GM10248 (cell line): Measurements from ENCODE around the gene MAP3K8.

Experiments
- CTCF ChIA-PET: fragments of 300-600 bp; sonication (Branson Sonifier 250); formaldehyde crosslinking; extraction: SDS; loops from one replicate; lab custom pipeline; 2021; ENCODE audit warnings: antibody characterized with exemption; lab: Yijun Ruan, JAX
- POLR2A ChIA-PET: fragments of 350-650 bp; sonication (Branson Sonifier 250); formaldehyde crosslinking; extraction: SDS; loops from one replicate; lab custom pipeline; 2020; ENCODE audit warnings: antibody characterized with exemption; lab: Yijun Ruan, JAX
- DNase-seq: peaks from one replicate; pipeline ENCODE4 v3.0.0; 2012; ENCODE audit errors: extremely low spot score
- CTCF ChIP-seq: IDR thresholded peaks from 2 replicates; pipeline ENCODE4 v1.5.1; 2012; ENCODE audit warnings: mild to moderate bottlenecking, low read depth; ENCODE audit errors: extremely low read depth, missing control alignments, control extremely low read depth

Gene MAP3K8

GRCh38 chr10:30403494-30403893 lies 30.5 kb upstream of the MAP3K8 start:
- POLR2A ChIA-PET: no interaction called here
- no peak for TF ChIP-seq CTCF
- CTCF ChIA-PET: interaction anchor here (1.2 to 4.9 kb wide), 6 partner anchors 10 to 187 kb away, joined by 3 to 20 read pairs (median 6); no protein-coding TSS in a partner anchor
- DNase-seq: no peak

- no peak for TF ChIP-seq CTCF
- POLR2A ChIA-PET: no interaction called here
Observed at GRCh38 chr10:30404540-30404939, 29.4 kb upstream of the MAP3K8 start.

GRCh38 chr10:30411263-30411662 lies 22.7 kb upstream of the MAP3K8 start:
- no peak for TF ChIP-seq CTCF
- ChIA-PET CTCF (interaction anchor here (1.0 to 4.3 kb wide), 9 partner anchors 8 to 180 kb away, joined by 3 to 50 read pairs (median 5); no protein-coding TSS in a partner anchor), POLR2A (no interaction called here)
- DNase-seq: no peak

More at GRCh38 chr10:30404540-30404939, 29.4 kb upstream of the MAP3K8 start:
- CTCF ChIA-PET: interaction anchor here (1.2 to 4.9 kb wide), 5 partner anchors 9 to 186 kb away, joined by 3 to 20 read pairs (median 5); no protein-coding TSS in a partner anchor
- no peak for DNase-seq

- DNase-seq: no peak
- TF ChIP-seq CTCF: no peak
- ChIA-PET POLR2A (no interaction called here), CTCF (interaction anchor here (0.6 to 4.3 kb wide), 13 partner anchors 11 to 227 kb away, joined by 3 to 50 read pairs (median 5); no protein-coding TSS in a partner anchor)
Observed at GRCh38 chr10:30412901-30413300, 21.1 kb upstream of the MAP3K8 start.

- peak; percentile 70 for DNase-seq
- POLR2A ChIA-PET: no interaction called here
- CTCF ChIA-PET: interaction anchor here (0.7 to 4.3 kb wide), 21 partner anchors 9 to 226 kb away, joined by 3 to 50 read pairs (median 6); partner anchors contain the start of gene MAP3K8
- TF ChIP-seq CTCF: peak; percentile 85
Observed at GRCh38 chr10:30413996-30414576, 19.9 kb upstream of the MAP3K8 start.

- no peak for DNase-seq
- no peak for TF ChIP-seq CTCF
- ChIA-PET POLR2A (no interaction called here), CTCF (interaction anchor here (0.8 to 2.9 kb wide), 10 partner anchors 18 to 176 kb away, joined by 3 to 15 read pairs (median 4); partner anchors contain the start of gene MAP3K8)
Observed at GRCh38 chr10:30415593-30415992, 18.4 kb upstream of the MAP3K8 start.
